HEK293 (cell line): ENCODE results near the gene ACTL8.
A peak's percentile ranks its signal among the peaks of the same experiment; 100 is the strongest.

Experiments used
- CTCF ChIA-PET: fragments of 350-600 bp; formaldehyde crosslinking; extraction: SDS; loops from one replicate; lab custom pipeline; 2021; ENCODE audit warnings: antibody characterized with exemption; lab: Yijun Ruan, JAX
- POLR2A ChIA-PET: fragments of 300-600 bp; formaldehyde crosslinking; extraction: SDS; loops from one replicate; lab custom pipeline; 2020; ENCODE audit warnings: antibody characterized with exemption, inconsistent platforms; lab: Yijun Ruan, JAX
- H3K27ac ChIP-seq: fragments of 200-500 bp; sonication (Bioruptor generic); 2 replicates; pipeline ENCODE4 v1.5.1; 2014; ENCODE audit warnings: low read depth, low read length, control low read depth, inconsistent platforms; ENCODE audit errors: extremely low read depth
- H3K36me3 ChIP-seq, 2 experiments: fragments of 200-500 bp in 1 of 2; sonication (Bioruptor generic) in 1 of 2; 1 replicate in 1 of 2; 2 replicates in 1 of 2; pipeline ENCODE4 v1.5.1; 2014 to 2017; ENCODE audit warnings: inconsistent platforms in 2 of 2, low read length in 2 of 2; ENCODE audit not compliant: control insufficient read depth in 2 of 2, insufficient read depth in 1 of 2
- H3K4me1 ChIP-seq: fragments of 200-500 bp; sonication (Bioruptor generic); 2 replicates; pipeline ENCODE4 v1.5.1; 2014; ENCODE audit warnings: mild to moderate bottlenecking, low read length, inconsistent platforms; ENCODE audit not compliant: control insufficient read depth, insufficient read depth
- H3K4me3 ChIP-seq: 2 replicates; pipeline ENCODE4 v1.5.1; 2011; ENCODE audit warnings: low read depth, mild to moderate bottlenecking, control low read depth, low read length, moderate library complexity
- H3K9me3 ChIP-seq: fragments of 200-500 bp; sonication (Bioruptor generic); 2 replicates; pipeline ENCODE4 v1.5.1; 2014; ENCODE audit warnings: low read depth, low read length, inconsistent platforms; ENCODE audit not compliant: control insufficient read depth, insufficient read depth
- KLF8 ChIP-seq: fragments of 450-650 bp; formaldehyde crosslinking; IDR thresholded peaks from 2 replicates; pipeline ENCODE4 v1.5.1; 2016; ENCODE audit warnings: missing biosample characterization, missing genetic modification characterization
- RBAK ChIP-seq: fragments of 450-650 bp; formaldehyde crosslinking; IDR thresholded peaks from 2 replicates; pipeline ENCODE4 v1.5.1; 2016; ENCODE audit warnings: missing biosample characterization, missing genetic modification characterization
- SCRT1 ChIP-seq: fragments of 450-650 bp; formaldehyde crosslinking; IDR thresholded peaks from 2 replicates; pipeline ENCODE4 v1.5.1; 2016; ENCODE audit warnings: missing biosample characterization, missing genetic modification characterization, borderline replicate concordance
- SETDB1 ChIP-seq: IDR thresholded peaks from one replicate; pipeline ENCODE4 v1.6.1; 2017; ENCODE audit warnings: mild to moderate bottlenecking, low read length, moderate library complexity, mixed read lengths; ENCODE audit not compliant: insufficient read length
- ZBTB20 ChIP-seq: fragments of 450-650 bp; formaldehyde crosslinking; IDR thresholded peaks from 2 replicates; pipeline ENCODE4 v1.5.1; 2016; ENCODE audit warnings: missing biosample characterization, missing genetic modification characterization
- ZBTB21 ChIP-seq: fragments of 450-650 bp; formaldehyde crosslinking; IDR thresholded peaks from 2 replicates; pipeline ENCODE4 v1.5.1; 2017; ENCODE audit warnings: missing biosample characterization, missing genetic modification characterization
- ZBTB44 ChIP-seq: fragments of 450-650 bp; IDR thresholded peaks from 2 replicates; pipeline ENCODE4 v1.5.1; 2018; ENCODE audit warnings: missing biosample characterization, mild to moderate bottlenecking, missing genetic modification characterization
- ZBTB7A ChIP-seq: fragments of 450-650 bp; formaldehyde crosslinking; IDR thresholded peaks from 2 replicates; pipeline ENCODE4 v1.5.1; 2016; ENCODE audit warnings: low read depth, missing biosample characterization, missing genetic modification characterization
- ZFP3 ChIP-seq: fragments of 450-650 bp; formaldehyde crosslinking; IDR thresholded peaks from 2 replicates; pipeline ENCODE4 v1.5.1; 2016; ENCODE audit warnings: low read depth, missing biosample characterization, missing genetic modification characterization
- ZIC2 ChIP-seq: fragments of 450-650 bp; formaldehyde crosslinking; IDR thresholded peaks from 2 replicates; pipeline ENCODE4 v1.5.1; 2016; ENCODE audit warnings: missing biosample characterization, missing genetic modification characterization
- ZNF155 ChIP-seq: fragments of 450-650 bp; formaldehyde crosslinking; IDR thresholded peaks from 2 replicates; pipeline ENCODE4 v1.5.1; 2016; ENCODE audit warnings: missing biosample characterization, missing genetic modification characterization
- ZNF202 ChIP-seq: fragments of 450-650 bp; formaldehyde crosslinking; IDR thresholded peaks from 2 replicates; pipeline ENCODE4 v1.5.1; 2016; ENCODE audit warnings: missing biosample characterization, missing genetic modification characterization, borderline replicate concordance
- ZNF23 ChIP-seq: fragments of 450-650 bp; formaldehyde crosslinking; IDR thresholded peaks from 2 replicates; pipeline ENCODE4 v1.5.1; 2016; ENCODE audit warnings: missing biosample characterization, missing genetic modification characterization, borderline replicate concordance
- ZNF350 ChIP-seq: fragments of 450-650 bp; formaldehyde crosslinking; IDR thresholded peaks from 2 replicates; pipeline ENCODE4 v1.5.0; 2017; ENCODE audit warnings: missing biosample characterization, mild to moderate bottlenecking, missing genetic modification characterization
- ZNF391 ChIP-seq: fragments of 450-650 bp; formaldehyde crosslinking; IDR thresholded peaks from 2 replicates; pipeline ENCODE4 v1.5.1; 2016; ENCODE audit warnings: low read depth, missing biosample characterization, missing genetic modification characterization, borderline replicate concordance
- ZNF433 ChIP-seq: fragments of 450-650 bp; formaldehyde crosslinking; IDR thresholded peaks from 2 replicates; pipeline ENCODE4 v1.5.1; 2016; ENCODE audit warnings: missing biosample characterization, missing genetic modification characterization, low read depth
- ZNF48 ChIP-seq: fragments of 450-650 bp; formaldehyde crosslinking; IDR thresholded peaks from 2 replicates; pipeline ENCODE4 v1.5.1; 2016; ENCODE audit warnings: missing biosample characterization, missing genetic modification characterization
- ZNF837 ChIP-seq: fragments of 450-650 bp; formaldehyde crosslinking; IDR thresholded peaks from 2 replicates; pipeline ENCODE4 v1.5.1; 2016; ENCODE audit warnings: missing biosample characterization, missing genetic modification characterization

The ACTL8 gene

DNA sequence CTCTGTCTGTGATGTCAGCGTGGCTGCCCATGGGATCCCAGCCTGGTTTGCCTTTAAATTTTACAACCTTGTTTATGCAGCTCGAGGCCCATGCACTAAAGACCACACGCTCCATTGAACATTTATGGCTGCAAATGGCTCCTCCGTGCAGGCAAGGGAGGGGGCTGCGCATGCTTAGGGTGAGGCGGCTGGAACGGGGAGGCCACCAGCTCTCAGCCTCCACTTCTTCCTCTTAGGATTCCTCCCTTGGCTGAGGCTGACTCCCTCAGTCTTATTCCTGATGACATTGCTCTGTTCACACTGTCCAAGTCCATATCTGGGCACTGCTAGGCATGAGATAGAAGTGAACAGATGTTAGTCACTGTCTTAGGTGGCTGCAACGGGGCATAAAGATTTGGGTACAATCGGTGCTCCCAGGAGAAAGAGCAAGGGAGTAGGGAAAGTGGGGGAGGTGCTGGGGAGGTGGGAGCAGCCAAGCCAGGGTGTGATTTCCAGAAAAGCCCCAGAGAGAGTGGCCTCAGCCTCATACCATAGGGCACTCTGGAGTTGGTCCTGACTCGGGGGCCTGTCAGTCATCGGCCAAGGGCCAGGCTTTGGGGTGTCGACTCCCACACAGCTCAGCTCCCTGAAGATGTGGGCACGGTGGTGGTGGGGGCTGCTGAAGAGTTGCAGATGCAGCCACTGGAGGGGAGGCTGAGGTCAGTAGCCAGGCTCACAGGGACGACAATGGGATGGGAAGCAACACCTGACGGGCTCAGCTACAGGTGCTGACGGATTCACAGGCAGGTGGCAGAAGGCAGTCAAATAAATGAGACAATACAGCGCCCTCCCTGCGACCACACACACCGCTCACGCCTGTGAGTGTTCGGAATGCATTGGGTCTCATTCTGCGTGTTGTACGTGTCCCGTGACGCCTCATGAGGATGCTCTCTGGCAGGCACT, 37.3 kb upstream of the ACTL8 start (continued):
- TF ChIP-seq SCRT1 (tag by site-specific recombination) (peak; percentile 49; the same call in 1 of the 2 replicates), SETDB1 (no peak), ZBTB44 (tag by site-specific recombination) (peak; percentile 98)
- TF ChIP-seq, all 188 proteins: peak for 11

DNA sequence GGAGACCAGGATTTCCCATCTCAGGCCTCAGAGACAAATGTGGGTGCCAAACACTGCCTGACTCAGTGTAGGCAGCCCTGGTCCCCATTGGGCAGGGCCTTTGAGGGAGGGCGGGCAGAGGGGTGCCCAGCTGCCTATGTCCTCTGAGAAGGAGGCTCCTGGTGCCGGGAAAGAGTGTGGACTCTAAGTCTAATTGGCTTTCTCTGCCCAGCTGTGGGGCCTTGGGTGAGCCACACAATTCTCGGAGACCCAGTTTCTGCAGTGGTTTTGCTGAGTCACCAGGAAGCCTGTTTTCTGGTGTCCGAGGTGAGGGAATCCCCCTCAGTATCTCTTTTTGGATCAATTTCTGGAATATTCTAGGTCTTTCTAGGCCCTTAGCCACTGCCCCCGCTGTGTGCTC, 35.3 kb upstream of the ACTL8 start:
- no peak overlapping the region for H3K4me3 ChIP-seq
- CTCF ChIA-PET, result no interaction called here
- TF ChIP-seq KLF8 (tag by site-specific recombination) (no peak), ZIC2 (tag by site-specific recombination) (no peak), ZBTB7A (tag by site-specific recombination) (no peak)
- TF ChIP-seq, all 188 proteins: peak for 0
- H3K4me1 ChIP-seq, result no peaks in the 10 kb centered on the region; the same call in 1 of the 2 replicates
- H3K9me3 ChIP-seq, result no peaks in the 10 kb centered on the region
- H3K36me3 ChIP-seq, result no peaks in the 10 kb centered on the region
- POLR2A ChIA-PET, result no interaction called here
- no peak overlapping the region for H3K27ac ChIP-seq

DNA sequence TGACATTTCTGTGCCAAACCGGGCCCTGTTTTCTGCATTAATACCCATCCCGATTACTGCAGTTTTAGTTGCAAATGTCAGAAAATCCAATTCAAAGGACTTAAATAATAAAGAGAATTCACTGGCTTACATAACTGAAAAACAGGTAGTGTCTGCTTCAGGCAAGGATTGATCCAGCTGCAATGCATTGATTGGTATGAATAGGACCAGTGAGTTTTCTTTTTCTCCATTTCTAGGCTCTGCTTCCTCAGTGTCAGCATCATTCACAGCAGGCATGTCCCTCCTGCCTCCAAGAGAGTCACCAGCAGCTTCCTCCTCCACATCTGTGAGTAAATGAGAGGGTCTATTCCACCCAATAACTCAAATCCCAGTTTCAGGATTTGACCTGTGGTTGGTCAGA, 33.7 kb upstream of the ACTL8 start:
- CTCF ChIA-PET, result interaction anchor here (0.5 to 1.3 kb wide), 4 partner anchors 9 to 764 kb away, joined by 3 to 5 read pairs (median 3); no protein-coding TSS in a partner anchor
- TF ChIP-seq ZNF23 (tag by site-specific recombination) (no peak), ZBTB20 (tag by site-specific recombination) (no peak), ZNF391 (tag by site-specific recombination) (no peak), ZBTB21 (tag by site-specific recombination) (no peak), ZNF202 (no peak), RBAK (tag by site-specific recombination) (no peak), ZFP3 (tag by site-specific recombination) (no peak), ZNF155 (no peak), ZNF48 (tag by site-specific recombination) (no peak), ZNF350 (tag by site-specific recombination) (no peak)
- Histone ChIP-seq H3K4me3 (no peak overlapping the region), H3K4me1 (no peaks in the 10 kb centered on the region; the same call in 1 of the 2 replicates), H3K27ac (no peak overlapping the region), H3K36me3 (no peaks in the 10 kb centered on the region), H3K9me3 (no peaks in the 10 kb centered on the region)
- POLR2A ChIA-PET, result no interaction called here

DNA sequence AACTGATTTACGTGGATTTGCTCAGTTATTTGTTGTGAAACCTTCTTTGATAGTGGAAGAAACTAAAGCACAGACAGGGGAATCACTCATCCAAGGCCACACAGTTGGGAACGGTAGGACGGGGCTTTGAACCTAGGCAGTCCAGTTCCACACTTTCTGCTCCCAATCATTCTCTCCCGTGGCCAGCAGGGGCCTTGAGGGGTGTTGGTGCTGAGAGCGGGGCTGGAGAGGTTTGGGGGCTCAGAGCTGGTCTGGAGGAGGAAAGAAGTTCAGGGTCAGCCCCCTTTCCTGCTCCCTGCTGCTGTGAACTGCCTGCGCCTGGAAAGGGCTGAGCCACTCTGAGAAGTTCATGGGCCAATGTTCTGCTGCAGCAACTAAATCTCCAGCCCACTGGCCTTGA, 31.4 kb upstream of the ACTL8 start:
- POLR2A ChIA-PET, result no interaction called here

More for the DNA sequence above, 31.4 kb upstream of the ACTL8 start:
- Histone ChIP-seq H3K9me3 (no peaks in the 10 kb centered on the region), H3K36me3 (no peaks in the 10 kb centered on the region), H3K4me3 (no peak overlapping the region), H3K27ac (no peak overlapping the region), H3K4me1 (no peaks in the 10 kb centered on the region)
- CTCF ChIA-PET, result interaction anchor here (1.1 kb wide), 1 partner anchor 10 kb away, joined by 3 read pairs; no protein-coding TSS in a partner anchor
- no peak for TF ChIP-seq ZNF837 (tag by site-specific recombination)
- TF ChIP-seq ZNF433 (tag by site-specific recombination), result no peak
